Measurements from ENCODE around the gene NOTCH1.

Gene NOTCH1

DNA sequence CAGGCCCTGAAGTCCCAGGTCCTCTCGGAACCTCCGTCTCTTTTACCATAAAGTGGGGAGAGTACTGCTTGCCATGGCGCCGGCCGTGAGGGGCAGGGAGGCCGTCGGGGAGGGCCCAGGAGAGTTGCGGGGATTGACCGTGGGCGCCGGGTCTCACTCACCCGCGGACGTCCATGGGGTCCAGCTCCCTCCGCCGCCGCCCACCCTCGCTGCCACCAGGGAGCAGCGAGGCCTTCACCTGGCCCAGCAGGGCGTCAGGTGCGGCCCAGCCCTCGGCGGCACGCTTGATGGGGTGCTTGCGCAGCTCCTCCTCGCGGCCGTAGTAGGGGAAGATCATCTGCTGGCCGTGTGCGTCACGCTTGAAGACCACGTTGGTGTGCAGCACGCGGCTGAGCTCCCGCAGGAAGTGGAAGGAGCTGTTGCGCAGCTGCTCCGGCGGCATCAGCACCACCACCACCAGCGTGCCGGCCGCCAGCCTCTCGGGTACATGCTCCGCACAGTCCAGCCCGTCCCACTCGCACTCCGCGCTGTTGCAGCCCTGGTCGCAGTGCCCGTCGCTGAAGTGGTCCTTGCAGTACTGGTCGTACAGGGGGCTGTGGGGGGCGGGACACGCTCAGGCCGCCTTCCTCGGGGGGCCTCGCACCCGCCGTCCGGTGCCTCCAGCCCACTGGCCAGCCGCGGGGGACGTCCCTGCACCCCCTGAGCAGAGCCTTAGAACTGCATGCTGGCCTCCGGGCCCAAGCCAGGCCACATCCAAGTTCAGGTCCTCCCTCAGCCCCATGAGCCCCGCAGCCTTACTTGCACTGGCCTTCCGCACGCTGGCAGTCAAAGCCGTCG is 41.1 kb downstream of the NOTCH1 start:
- no peak for TF ChIP-seq CTCF (IDR thresholded peaks at IDR 0.05; ENCODE audit: control insufficient read depth, insufficient read depth, low read depth, low read length, missing control alignments)
- H3K4me3 ChIP-seq (ENCODE audit: control insufficient read depth, low read depth, low read length), result no peak overlapping the region
- DNase-seq (ENCODE audit: low read depth), result no peak

DNA sequence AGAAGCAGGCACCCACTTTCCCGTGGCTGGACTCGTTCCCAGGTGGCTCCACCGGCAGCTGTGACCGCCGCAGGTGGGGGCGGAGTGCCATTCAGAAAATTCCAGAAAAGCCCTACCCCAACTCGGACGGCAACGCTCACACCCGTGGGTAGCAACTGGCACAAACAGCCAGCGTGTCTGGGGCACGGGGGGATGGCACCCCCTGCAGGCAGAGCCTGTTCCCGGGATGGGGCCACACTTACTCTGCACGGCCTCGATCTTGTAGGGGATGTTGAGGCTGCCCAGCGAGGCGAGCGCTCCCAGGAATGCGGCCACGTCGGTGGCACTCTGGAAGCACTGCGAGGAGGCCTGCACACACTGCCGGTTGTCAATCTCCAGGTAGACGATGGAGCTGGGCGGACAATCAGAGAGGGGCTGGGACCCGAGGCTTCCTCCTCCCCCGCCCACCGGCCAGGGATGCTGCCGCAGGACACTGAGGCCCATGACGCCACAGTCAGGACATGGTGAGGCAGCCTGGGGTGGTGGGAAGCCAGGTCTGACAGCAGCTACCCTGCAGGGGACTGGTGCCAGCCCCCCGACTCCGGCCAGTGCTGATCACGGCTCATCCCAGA is 42.8 kb downstream of the NOTCH1 start:
- no peak for TF ChIP-seq CTCF (IDR thresholded peaks at IDR 0.05; ENCODE audit: control insufficient read depth, insufficient read depth, low read depth, low read length, missing control alignments)
- DNase-seq (ENCODE audit: low read depth), result no peak
- H3K4me3 ChIP-seq (ENCODE audit: control insufficient read depth, low read depth, low read length), result no peak overlapping the region

GRCh38 chr9:136502196-136502595 is 43.7 kb downstream of the NOTCH1 start:
- no peak for DNase-seq (ENCODE audit: low read depth)
- no peak overlapping the region for H3K4me3 ChIP-seq (ENCODE audit: control insufficient read depth, low read depth, low read length)
- TF ChIP-seq CTCF (IDR thresholded peaks at IDR 0.05; ENCODE audit: control insufficient read depth, insufficient read depth, low read depth, low read length, missing control alignments), result no peak

DNA sequence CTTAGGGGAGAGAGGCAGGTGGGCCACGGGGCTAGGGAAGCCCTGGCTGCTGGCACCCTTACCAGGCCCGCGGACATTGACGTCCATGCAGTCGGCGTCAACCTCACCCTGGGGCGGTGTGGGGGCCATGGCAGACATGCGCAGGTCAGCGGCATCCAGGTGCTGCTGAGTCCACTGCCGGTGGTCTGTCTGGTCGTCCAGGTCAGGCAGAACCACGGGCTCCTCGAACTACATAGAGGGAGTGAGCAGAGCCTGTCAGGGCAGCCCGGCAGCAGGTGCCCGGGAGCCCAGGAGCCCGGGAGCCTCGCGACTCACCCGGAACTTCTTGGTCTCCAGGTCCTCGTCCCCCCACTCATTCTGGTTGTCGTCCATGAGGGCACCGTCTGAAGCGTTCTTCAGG is 44.2 kb downstream of the NOTCH1 start:
- H3K4me3 ChIP-seq (ENCODE audit: control insufficient read depth, low read depth, low read length), result no peak overlapping the region
- no peak for TF ChIP-seq CTCF (IDR thresholded peaks at IDR 0.05; ENCODE audit: control insufficient read depth, insufficient read depth, low read depth, low read length, missing control alignments)
- no peak for DNase-seq (ENCODE audit: low read depth)

GRCh38 chr9:136499935-136500910 is 45.6 kb downstream of the NOTCH1 start:
- TF ChIP-seq CTCF (IDR thresholded peaks at IDR 0.05; ENCODE audit: control insufficient read depth, insufficient read depth, low read depth, low read length, missing control alignments), result no peak
- no peak overlapping the region for H3K4me3 ChIP-seq (ENCODE audit: control insufficient read depth, low read depth, low read length)
- DNase-seq (ENCODE audit: low read depth), result no peak

Measured in AG09309 (cell line).